ENCODE results near the gene RNF113A. TPM values are rescaled to one million over a fixed set of nuclear protein-coding genes. Genes with fewer than 3 reads are reported as not detected.

RNF113A gene
- total RNA-seq (2013), result 31.4 TPM
- 10 to 100 TPM; 20.4 to 21.6 (median 21.5) TPM for polyA plus RNA-seq
- 11.1 and 20.3 TPM in 2 replicates for polyA minus RNA-seq
- 3.4 to 12.0 (median 8.4) reads per million in 11 experiments for total RNA-seq

- Histone ChIP-seq H3K79me2 (ENCODE audit: insufficient read depth, low read length) (peaks cover 52% of the 10 kb centered on the region), H2AFZ (ENCODE audit: insufficient read depth, low read depth, low read length, poor library complexity, severe bottlenecking) (peak within 1 kb of the TSS; percentile 77)
- peaks cover 21% of the 10 kb centered on the region for H3K4me1 Mint-ChIP-seq
These were observed at the start of gene RNF113A, which contains the start of gene NDUFA1 for GRCh38 chrX:119871599-119872395. Gene RNF113A (minus strand): TSS chrX:119871733. CDS start chrX:119871613, 120 bp downstream. Gene NDUFA1 (plus strand): TSS chrX:119871832. CDS start chrX:119871912, 80 bp downstream.

More at GRCh38 chrX:119871599-119872395, at the start of gene RNF113A, which contains the start of gene NDUFA1:
- H3K27ac ChIP-seq (ENCODE audit: low read depth in 1 of 2, low read length in 2 of 2), result peak within 1 kb of the TSS; percentile 93 to 96
- TF ChIP-seq CTCF (IDR thresholded peaks at IDR 0.05), result no peak
- under 1% methylated on average over 35 of the region's 62 CpGs for WGBS (ENCODE audit: insufficient coverage)
- peaks cover 14 to 19% of the 10 kb centered on the region in 2 donors for H3K36me3 ChIP-seq (replicated peaks in 1 of 2; ENCODE audit: control insufficient read depth in 1 of 2, insufficient read depth in 2 of 2, low read length in 2 of 2)
- peaks cover 0 to 14% (median 0%) of the 10 kb centered on the region in 3 donors for H3K27me3 Mint-ChIP-seq (ENCODE audit: low read depth in 3 of 3)
- DNase-seq, result peak; percentile 73 to 80 (median 78)
- H3K9me3 ChIP-seq (replicated peaks in 1 of 2; ENCODE audit: control insufficient read depth in 1 of 2, insufficient read depth in 1 of 2, low read length in 2 of 2), result no peaks in the 10 kb centered on the region
- no peaks in the 10 kb centered on the region for H4K20me1 ChIP-seq (ENCODE audit: insufficient read depth, low read length)
- H3K27me3 ChIP-seq (ENCODE audit: control insufficient read depth in 2 of 2, insufficient read depth in 2 of 2, low read length in 2 of 2), result no peaks in the 10 kb centered on the region
- peak within 1 kb of the TSS; percentile 84 to 94 (median 87) for H3K4me3 ChIP-seq (replicated peaks in 1 of 3; ENCODE audit: low read depth in 2 of 3, low read length in 3 of 3)
- H3K36me3 Mint-ChIP-seq, result peaks cover 4 to 6% of the 10 kb centered on the region in 2 donors
- intact Hi-C loops (cut with micrococcal nuclease), result loop anchor here in 1 of 2 donors (10.0 kb wide), 1 partner anchor 77 kb away; the partner anchor contains the start of gene RPL39
- H3K9ac ChIP-seq (ENCODE audit: insufficient read depth, low read length, poor library complexity, severe bottlenecking), result peak within 1 kb of the TSS; percentile 80
- H3K4me2 ChIP-seq (replicated peaks; ENCODE audit: extremely low read depth, low read length, poor library complexity, severe bottlenecking), result peak within 1 kb of the TSS; percentile 82
- H3K4me1 ChIP-seq (ENCODE audit: control insufficient read depth in 1 of 2, insufficient read depth in 2 of 2, low read length in 2 of 2), result peaks cover 11 to 21% of the 10 kb centered on the region in 2 donors
- peaks cover 0 to 11% (median 0%) of the 10 kb centered on the region in 7 donors for H3K9me3 Mint-ChIP-seq
- peak within 1 kb of the TSS; percentile 94 to 99 (median 97) for H3K27ac Mint-ChIP-seq
- H3K4me3 Mint-ChIP-seq, result peak within 1 kb of the TSS; percentile 90 to 99

Data from CD14-positive monocyte (primary cell).